NOMO-1 (cell line): Measurements from ENCODE around the gene RAB33B.
A peak's percentile ranks its signal among the peaks of the same experiment; 100 is the strongest.

Experiments used
- DNase-seq, 2 experiments: peaks; one replicate each; lab custom pipeline; 2025; ENCODE audit not compliant: unreplicated experiment in 2 of 2; lab: John Stamatoyannopoulos, UW

The RAB33B gene

GRCh38 chr4:139503622-139504166, 49.8 kb downstream of the RAB33B start:
- DNase-seq = no peak

- DNase-seq = no peak
These were observed 52.9 kb downstream of the RAB33B start for GRCh38 chr4:139506774-139507173.

GRCh38 chr4:139508581-139509237, 54.8 kb downstream of the RAB33B start:
- DNase-seq = no peak

- no peak for DNase-seq
These were observed 55.9 kb downstream of the RAB33B start for GRCh38 chr4:139509727-139510410.

GRCh38 chr4:139511320-139511719, 57.4 kb downstream of the RAB33B start:
- DNase-seq = peak in 1 of 2 experiments; percentile 26

GRCh38 chr4:139514382-139515059, 60.6 kb downstream of the RAB33B start:
- DNase-seq = no peak

GRCh38 chr4:139515531-139515958, 61.6 kb downstream of the RAB33B start:
- no peak for DNase-seq

- peak; percentile 62 to 92 for DNase-seq
These were observed 68.0 kb downstream of the RAB33B start for GRCh38 chr4:139521754-139522401.

- peak in 1 of 2 experiments; percentile 50 for DNase-seq
These were observed 68.5 kb downstream of the RAB33B start for GRCh38 chr4:139522457-139522856.

- no peak for DNase-seq
These were observed 69.2 kb downstream of the RAB33B start for GRCh38 chr4:139523076-139523475.

GRCh38 chr4:139524062-139524631, 70.2 kb downstream of the RAB33B start:
- no peak for DNase-seq

- peak in 1 of 2 experiments; percentile 20 for DNase-seq
These were observed 71.5 kb downstream of the RAB33B start for GRCh38 chr4:139525414-139525813.
